GM18519 (cell line): Measurements from ENCODE around the gene RAB3C.

Source experiments
- ATAC-seq: cut with Tn5 transposase; IDR thresholded peaks from one replicate; pipeline ENCODE4 v1.9.1; 2021; ENCODE audit warnings: mild to moderate bottlenecking, moderate library complexity; ENCODE audit not compliant: unreplicated experiment, low FRiP score

Gene RAB3C

DNA sequence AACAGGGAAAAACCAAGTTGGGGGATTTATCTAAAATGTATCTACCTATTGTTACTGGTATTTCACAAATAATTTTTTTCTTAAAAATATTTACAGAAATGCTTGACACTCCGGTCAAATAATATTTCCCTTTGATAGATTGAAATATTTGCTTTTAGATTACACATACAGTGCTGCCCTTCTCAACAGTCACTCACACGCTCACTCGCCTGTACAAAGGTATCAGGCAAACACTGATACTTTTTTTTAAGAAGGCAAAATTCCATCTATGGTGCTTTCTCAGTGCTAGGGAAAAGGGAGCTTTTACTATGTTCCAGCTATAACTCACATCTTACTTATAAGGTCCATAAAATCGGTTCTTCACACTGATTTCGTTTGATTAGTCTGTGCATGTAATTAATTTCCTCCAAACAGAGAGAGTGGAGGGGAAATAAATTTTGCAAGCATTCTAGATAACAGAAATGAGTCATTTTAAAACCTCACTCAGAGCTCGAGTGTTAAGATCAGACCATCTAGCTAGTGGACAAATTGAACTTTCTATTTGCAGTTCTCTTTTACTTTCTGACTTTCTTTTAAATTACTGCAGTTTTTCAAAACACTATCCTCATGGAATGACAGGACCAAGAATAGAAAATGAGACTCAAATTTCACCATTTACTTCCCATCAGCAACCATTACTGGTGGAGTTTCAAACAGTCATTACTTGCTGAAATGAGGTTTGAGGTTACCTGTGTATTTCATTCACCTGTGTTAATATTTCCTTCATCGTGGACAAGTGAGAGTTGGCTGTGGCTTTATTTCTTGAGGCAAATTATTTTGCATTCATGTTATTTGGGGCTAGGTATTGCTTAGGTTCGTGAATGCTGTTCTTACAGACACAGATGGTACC is 273.2 kb downstream of the RAB3C start:
- no peak for ATAC-seq

DNA sequence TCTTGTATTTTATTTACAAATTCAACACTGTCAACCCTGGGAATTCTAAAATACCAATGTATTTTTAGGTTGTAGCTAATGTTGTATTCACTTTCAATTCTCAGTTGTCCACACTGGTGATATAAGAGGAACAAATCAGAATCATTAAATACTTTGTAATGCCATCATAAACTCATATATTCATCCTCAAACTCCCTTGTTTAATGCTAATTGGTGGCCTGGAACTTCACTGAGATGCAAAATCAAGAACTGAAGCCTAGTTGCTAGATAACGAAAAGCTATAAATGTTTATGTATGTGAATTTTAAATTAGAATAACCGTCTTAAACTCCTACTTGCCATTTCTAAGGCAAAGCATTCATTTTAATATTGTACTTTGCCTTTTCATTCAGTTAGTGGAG is 274.7 kb downstream of the RAB3C start:
- no peak for ATAC-seq

DNA sequence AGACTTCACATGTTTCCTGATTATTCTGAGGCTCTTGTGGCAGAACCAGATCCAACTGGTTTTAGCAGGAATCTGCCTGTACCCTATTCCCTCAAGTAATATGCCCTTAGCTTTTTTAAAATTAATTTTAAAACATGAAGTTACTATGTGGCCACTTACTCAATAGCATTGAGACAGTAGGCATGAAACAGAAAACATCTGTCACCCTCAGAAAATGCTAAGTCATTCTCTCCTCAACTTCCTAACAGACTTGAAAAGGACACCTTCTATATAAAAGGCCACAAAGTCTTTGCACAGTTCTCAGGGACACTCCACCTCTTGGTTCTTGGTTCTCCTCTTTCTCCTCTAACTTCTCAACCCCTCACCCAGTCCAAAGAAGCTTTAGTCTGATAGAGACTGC is 277.8 kb downstream of the RAB3C start:
- no peak for ATAC-seq

DNA sequence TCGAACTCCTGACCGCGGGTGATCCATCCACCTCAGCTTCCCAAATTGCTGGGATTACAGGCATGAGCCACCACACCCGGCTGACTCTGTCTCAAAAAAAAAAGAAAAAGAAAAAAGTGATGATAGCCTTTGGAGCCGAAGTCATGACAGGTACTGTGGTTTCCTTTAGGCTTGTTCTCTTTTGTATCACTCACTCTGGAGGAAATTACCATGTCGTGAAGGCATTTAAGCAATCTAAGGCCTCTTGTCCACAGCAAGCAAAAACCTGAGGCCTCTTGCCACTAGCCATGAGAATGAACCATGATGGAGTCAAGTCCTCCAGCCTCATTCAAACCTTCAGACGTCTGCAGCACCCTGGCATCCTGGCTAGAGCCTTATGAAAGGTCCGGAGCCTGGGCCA is 286.1 kb downstream of the RAB3C start:
- ATAC-seq, result no peak

DNA sequence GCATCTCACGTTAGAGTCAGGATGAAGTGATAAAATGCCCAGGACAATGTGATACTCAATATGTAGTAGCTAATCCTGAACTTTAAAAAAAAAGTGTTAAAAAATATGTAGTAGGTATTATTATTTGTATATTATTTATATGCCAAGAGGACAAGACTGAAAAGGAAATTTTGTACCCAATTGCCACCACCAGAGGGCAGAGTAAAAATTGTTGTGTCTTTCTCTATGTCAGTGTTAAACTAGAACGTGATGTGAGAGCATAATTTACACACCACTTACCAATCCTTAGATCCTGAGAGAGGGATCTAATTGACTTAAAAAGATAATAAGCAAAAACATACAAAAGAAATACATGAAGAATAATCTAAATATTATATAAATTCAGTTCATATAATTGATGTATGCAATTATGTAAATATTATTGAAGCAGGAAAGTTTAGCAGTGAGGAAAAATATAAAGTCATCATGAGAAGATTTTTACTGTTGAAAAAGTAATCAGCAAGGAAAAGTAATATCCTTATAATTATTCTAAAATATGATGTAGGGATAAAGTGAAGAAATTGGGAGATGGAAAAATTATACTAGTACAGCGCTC is 288.9 kb downstream of the RAB3C start:
- ATAC-seq, result peak; percentile 68

DNA sequence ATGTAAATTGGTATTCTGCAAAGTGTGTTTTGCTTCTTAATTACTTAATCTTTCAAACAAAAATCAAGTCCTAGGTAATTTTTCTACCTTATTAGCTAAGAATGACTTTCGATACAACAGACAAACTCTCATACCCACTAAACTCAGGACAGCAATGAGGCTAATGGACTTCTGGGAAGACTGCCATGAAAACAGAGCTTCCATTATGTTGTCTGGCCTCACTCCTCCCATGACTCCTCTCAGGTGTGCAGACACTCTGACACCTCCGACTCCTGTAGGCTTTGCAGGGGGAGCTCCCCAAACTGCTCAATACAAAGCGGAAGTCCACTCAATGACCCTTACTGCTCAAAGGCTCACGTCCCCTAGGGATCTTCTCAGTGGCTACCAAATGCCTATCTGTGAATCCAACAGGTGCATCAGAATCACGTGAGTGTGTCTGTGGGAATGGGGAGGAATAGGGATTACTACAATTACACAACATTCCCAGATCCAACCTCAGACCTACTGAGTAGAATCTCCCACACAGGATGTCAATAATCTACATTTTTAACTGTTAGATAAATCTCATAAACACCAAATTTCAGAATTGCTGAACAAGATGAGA is 289.9 kb downstream of the RAB3C start:
- no peak for ATAC-seq

GRCh38 chr5:58875599-58875998 is 292.7 kb downstream of the RAB3C start:
- no peak for ATAC-seq

GRCh38 chr5:58885260-58885659 is 302.4 kb downstream of the RAB3C start:
- no peak for ATAC-seq

- ATAC-seq, result peak; percentile 72
Observed at GRCh38 chr5:58886315-58887207, 303.7 kb downstream of the RAB3C start.

DNA sequence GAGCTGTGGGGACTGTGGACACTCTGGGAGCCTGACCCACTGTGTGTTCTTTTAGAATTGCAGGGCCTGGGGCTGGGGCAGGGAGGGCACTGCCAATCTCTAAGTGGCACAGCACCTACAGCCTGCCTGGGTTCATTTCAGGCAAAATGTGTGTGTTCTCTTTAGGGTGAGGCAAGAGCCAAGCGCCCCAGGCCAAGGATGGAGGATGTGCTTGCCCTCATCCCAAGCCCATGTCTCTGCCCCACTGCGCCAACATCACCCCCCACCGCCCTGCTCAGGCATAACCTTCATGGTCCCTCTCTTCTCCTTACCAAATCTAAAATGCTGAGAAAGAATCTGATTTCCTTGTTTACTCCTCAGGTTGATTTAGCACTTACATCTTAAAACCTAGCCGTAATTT is 304.4 kb downstream of the RAB3C start:
- no peak for ATAC-seq

GRCh38 chr5:58887721-58888409 is 305.0 kb downstream of the RAB3C start:
- ATAC-seq, result no peak

- ATAC-seq, result no peak
Observed at GRCh38 chr5:58890265-58890664, 307.4 kb downstream of the RAB3C start.

DNA sequence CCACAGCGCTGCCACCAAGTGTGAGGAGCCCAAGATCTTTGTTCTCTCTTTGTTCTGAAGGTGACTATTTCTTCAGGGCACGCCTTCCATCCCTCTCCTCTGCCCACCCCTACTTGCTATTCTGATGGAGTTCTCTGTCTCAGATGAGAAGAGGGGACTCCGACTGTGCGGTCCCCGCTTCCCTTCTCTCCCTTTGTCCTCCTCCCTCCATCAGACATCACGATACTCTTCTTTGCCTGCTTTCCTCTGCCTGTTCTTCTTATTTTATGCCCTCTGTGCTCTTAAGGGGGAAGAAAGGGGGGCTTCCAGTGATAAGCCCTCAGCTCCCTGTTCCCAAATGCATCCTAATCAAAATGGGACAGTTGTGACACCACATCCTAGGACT is 307.8 kb downstream of the RAB3C start:
- ATAC-seq, result no peak

GRCh38 chr5:58891086-58891970 is 308.5 kb downstream of the RAB3C start:
- ATAC-seq, result no peak

DNA sequence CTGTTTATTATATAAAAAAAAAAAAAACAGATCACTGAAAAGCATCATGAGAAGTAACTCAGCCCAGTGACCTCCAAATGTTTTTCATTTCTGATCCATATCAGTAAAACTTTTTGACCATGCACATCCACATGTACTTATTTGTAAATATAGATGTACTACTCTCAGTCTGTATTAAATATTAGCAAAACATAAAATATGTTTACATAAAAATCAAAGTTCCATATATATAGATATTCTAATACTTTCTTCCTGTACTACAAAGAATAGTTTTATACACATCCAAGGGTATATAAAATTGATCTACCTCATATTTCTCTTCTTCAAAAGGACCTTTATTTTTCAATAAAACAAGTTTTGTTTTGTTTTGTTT is 309.1 kb downstream of the RAB3C start:
- ATAC-seq, result no peak

- ATAC-seq, result no peak
Observed at GRCh38 chr5:58893551-58893950, 310.7 kb downstream of the RAB3C start.

DNA sequence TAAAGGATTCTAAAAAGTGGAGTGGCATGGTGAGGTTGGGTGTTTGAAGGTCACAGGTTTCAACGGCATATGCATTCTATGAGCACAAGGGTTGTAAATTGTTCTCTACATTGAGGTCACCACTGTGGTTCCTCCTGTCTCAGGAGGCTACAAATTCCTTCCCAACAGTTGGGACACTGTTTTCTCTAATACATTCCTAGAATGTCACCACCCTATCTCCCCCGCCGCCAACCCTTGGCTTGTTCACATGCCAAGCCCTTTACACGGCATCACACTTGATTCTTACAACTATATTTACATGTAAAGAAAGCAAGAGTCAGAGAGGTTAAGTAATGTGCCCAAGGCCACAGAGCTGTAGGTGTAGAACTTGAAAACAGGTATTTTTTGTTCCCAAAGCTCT is 315.1 kb downstream of the RAB3C start:
- no peak for ATAC-seq

GRCh38 chr5:58898538-58898937 is 315.7 kb downstream of the RAB3C start:
- no peak for ATAC-seq

DNA sequence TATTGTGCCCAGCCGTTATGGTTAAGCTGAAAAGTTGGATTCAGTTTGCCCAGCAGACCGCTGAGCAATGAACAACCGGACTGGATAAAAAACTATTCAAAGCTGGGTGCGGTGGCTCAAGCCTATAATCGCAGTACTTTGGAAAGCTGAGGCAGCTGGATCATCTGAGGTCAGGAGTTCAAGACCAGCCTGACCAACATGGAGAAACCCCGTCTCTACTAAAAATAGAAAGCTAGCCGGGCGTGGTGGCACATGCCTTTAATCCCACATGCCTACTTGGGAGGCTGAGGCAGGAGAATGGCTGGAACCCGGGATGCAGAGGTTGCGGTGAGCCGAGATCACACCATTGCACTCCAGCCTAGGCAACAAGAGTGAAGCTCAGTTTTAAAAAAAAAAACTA is 318.4 kb downstream of the RAB3C start:
- no peak for ATAC-seq
